Parietal lobe (tissue), 1 donor: ENCODE measurements around the gene RINL. TPM values are rescaled to one million over a fixed set of nuclear protein-coding genes. Genes with fewer than 3 reads are reported as not detected.

Source experiments
- total RNA-seq: library from RNA; depleted of rRNA; stranded (reverse); fragments of >200 nt; gene quantifications from one replicate; pipeline ENCODE4 v1.2.3, GENCODE V29; 2014

Gene RINL, protein sequence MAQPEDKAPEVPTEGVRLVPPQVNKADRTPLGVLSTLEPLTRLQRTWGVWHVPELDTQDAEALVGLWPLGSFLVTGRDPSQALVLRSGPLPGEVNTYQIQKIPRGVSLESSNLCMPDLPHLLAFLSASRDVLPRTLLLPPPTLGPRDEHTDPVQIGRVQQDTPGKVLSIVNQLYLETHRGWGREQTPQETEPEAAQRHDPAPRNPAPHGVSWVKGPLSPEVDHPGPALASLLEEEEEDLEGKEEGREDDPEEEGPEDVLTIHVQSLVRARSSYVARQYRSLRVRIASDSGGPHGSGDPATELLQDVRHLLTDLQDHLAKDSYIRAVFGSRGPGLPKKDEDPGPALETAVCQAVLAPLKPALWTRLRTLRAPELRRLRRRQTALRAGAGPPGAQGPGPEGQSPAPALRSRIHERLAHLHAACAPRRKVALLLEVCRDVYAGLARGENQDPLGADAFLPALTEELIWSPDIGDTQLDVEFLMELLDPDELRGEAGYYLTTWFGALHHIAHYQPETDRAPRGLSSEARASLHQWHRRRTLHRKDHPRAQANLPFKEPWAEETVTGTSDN
- total RNA-seq: 2.2 TPM

DNA sequence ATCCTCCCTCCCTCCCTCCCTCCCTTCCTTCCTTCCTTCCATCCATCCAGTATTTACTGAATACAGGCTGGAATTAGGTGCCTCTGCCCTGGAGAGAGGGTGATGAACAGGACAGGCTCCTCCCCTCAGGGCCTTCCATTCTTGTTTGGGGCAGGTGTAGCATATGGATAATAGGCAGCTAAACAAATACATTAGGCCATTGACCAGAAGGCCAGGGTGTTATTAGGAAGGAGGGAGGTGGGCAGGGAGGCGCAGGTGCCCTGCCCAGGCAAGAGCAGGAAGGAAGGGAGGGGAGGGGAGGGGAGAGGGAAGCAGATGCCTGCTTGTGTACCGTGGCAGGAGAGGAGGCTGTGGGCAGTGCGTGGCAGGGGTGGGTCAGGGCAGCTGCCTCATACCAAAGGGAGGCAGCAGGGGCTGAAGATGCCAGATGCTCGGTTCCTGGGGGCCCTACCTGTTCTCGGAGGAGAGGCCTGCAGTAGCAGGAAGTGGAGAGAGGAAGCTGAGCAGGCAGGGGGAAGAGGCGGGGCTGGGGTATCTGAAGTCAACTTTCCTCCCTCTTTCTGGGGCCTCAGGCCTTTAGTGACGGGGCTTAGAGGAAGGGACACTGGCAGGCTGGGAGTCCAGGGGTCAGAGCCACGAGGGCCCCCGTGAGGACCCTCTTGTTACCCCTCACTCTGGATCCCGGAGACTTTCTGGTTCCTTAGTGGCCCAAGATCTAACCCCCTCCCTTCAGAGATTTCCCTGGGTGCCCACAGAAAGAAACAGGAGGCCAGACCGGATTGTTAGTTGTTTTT, at the start of gene RINL:
Gene RINL (minus strand): TSS at position 495 of the 794 bp plus-strand sequence. CDS start 1,533 bp downstream, outside the sequence.

DNA sequence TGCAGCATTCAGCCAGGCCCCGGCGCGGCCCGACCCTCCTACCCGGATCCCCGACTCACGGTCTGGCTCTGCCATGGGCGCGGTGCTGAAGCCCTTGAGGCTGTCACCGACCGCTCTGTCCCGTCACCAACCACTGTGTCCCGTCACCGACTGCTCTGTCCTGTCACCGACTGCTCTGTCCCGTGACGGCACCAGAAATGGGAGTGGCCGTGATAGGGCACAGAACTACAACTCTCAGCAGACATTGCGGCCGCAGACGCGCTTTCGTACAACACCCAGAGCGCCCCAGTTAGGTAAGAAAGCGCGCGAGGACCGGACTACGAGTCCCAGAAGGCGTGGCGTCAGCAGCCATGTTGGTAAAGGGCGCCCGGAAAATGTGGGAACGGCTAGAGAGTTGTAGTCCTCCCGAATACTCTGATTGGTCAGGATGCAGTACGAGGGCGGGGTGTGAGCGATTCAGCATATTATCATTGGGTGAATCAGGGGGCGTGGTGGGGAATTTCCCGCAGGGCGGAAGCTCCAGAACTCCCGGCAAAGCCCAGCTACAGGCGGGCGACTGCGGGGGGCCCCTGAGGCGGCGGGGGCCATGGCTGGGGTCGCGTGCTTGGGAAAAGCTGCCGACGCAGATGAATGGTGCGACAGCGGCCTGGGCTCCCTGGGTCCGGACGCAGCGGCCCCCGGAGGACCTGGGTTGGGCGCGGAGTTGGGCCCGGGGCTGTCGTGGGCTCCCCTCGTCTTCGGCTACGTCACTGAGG, 21.5 kb upstream of the RINL start, which contains the start of the genes NFKBIB and SIRT2:
Gene NFKBIB (plus strand): TSS at position 523 of the 755 bp plus-strand sequence. CDS start 64 bp downstream, at position 587.
Gene SIRT2 (minus strand): TSS at position 172 of the 755 bp plus-strand sequence. CDS start 97 bp downstream, at position 75.

DNA sequence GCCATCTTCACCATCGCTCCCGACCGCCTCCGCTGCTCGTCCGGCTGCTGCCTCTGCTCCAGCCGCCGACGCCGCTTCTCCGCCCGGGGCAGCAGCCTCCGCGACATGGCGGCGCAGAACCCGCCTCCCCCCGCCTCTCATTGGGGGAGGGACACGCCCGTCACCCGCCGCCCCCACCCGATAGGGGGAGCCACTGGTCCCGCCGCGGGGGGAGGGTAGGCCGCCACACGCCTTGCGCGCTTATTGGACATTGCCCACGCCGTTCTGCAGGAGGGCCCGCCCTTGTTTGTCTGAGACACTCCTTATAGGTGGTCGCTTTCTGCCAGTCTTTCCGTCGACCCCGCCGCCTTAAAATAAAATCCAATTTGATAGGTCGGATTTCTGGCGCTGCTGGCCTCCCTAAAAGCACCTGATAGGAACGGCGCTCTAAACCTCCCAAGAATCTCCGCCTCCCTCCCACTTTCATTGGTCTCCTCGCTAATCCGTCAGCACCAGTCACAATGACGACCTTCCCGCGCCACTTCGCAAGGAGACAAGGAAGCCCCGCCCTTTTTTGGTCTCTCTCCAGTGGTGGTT, 28.1 kb downstream of the RINL start, which contains the start of gene HNRNPL:
Gene HNRNPL (minus strand): TSS at position 127 of the 576 bp plus-strand sequence. CDS start 20 bp downstream, at position 107.

Other genes starting within 250 kb of the RINL start
- 84.8 TPM for gene ACTN4, start 230.6 kb downstream of the RINL start, total RNA-seq
- gene CAPN12, start 133.8 kb downstream of the RINL start, total RNA-seq: not detected
- gene LGALS7, start 104.8 kb downstream of the RINL start, total RNA-seq: not detected
- gene LGALS7B, start 89.1 kb downstream of the RINL start, total RNA-seq: not detected
- not detected for gene LGALS4, start 65.3 kb downstream of the RINL start, total RNA-seq
- gene ECH1, start 46.5 kb downstream of the RINL start, total RNA-seq: 17.5 TPM
- gene HNRNPL, start 28.3 kb downstream of the RINL start, total RNA-seq: 245 TPM
- gene SIRT2, start 21.3 kb upstream of the RINL start, total RNA-seq: 86.1 TPM
- gene NFKBIB, start 21.7 kb upstream of the RINL start, total RNA-seq: 3.8 TPM
- gene CCER2, start 33.9 kb upstream of the RINL start, total RNA-seq: 2.5 TPM
- 15.3 TPM for gene SARS2, start 52.5 kb upstream of the RINL start, total RNA-seq
- 13.1 TPM for gene MRPS12, start 52.7 kb upstream of the RINL start, total RNA-seq
- 9.1 TPM for gene FBXO17, start 97.5 kb upstream of the RINL start, total RNA-seq
- 5.9 TPM for gene FBXO27, start 154.3 kb upstream of the RINL start, total RNA-seq
- gene ACP7, start 206.1 kb upstream of the RINL start, total RNA-seq: not detected
- 2.5 TPM for gene PAK4, start 247.5 kb upstream of the RINL start, total RNA-seq